OCI-LY1 (cell line): Measurements from ENCODE around the gene PIAS4.

ENCODE experiments used
- H2AFZ ChIP-seq: fragments of 200-600 bp; sonication (generic), shearing (Covaris generic); 2 replicates; pipeline ENCODE4 v1.6.0; 2014; ENCODE audit warnings: antibody characterized with exemption, mild to moderate bottlenecking, low read length
- H3F3A ChIP-seq: fragments of 200-600 bp; sonication (generic), shearing (Covaris generic); 2 replicates; pipeline ENCODE4 v1.6.0; 2014; ENCODE audit warnings: mild to moderate bottlenecking, antibody characterized with exemption, low read length, moderate library complexity; ENCODE audit not compliant: insufficient read depth
- H3K27ac ChIP-seq: fragments of 200-600 bp; sonication (generic); 2 replicates; pipeline ENCODE4 v1.5.1; 2014; ENCODE audit warnings: low read length, mixed run types, mild to moderate bottlenecking, low read depth; ENCODE audit not compliant: poor library complexity, severe bottlenecking
- H3K27me3 ChIP-seq: fragments of 200-600 bp; sonication (generic); 2 replicates; pipeline ENCODE4 v1.6.0; 2014; ENCODE audit warnings: antibody characterized with exemption, mild to moderate bottlenecking, low read length, moderate library complexity; ENCODE audit not compliant: insufficient read depth
- H3K36me3 ChIP-seq: fragments of 200-600 bp; sonication (generic); 2 replicates; pipeline ENCODE4 v1.6.1; 2014; ENCODE audit warnings: mild to moderate bottlenecking, antibody characterized with exemption, low read length, moderate library complexity, mixed read lengths; ENCODE audit not compliant: insufficient read depth
- H3K4me1 ChIP-seq: fragments of 200-600 bp; sonication (generic); 2 replicates; pipeline ENCODE4 v1.5.1; 2014; ENCODE audit warnings: mild to moderate bottlenecking, low read length, moderate library complexity; ENCODE audit not compliant: insufficient read depth, severe bottlenecking
- H3K4me2 ChIP-seq: fragments of 200-600 bp; sonication (generic), shearing (Covaris generic); 2 replicates; pipeline ENCODE4 v1.6.1; 2014; ENCODE audit warnings: low read length
- H3K4me3 ChIP-seq: fragments of 200-600 bp; sonication (generic); 2 replicates; pipeline ENCODE4 v1.5.1; 2014; ENCODE audit warnings: low read length, low read depth, mild to moderate bottlenecking, mixed read lengths; ENCODE audit not compliant: poor library complexity, severe bottlenecking
- H3K79me2 ChIP-seq: fragments of 200-600 bp; shearing (Covaris generic); 2 replicates; pipeline ENCODE4 v1.6.1; 2016; ENCODE audit warnings: mixed run types, low read length, mixed read lengths; ENCODE audit not compliant: insufficient read depth
- H3K9ac ChIP-seq: fragments of 200-600 bp; sonication (generic), shearing (Covaris generic); 2 replicates; pipeline ENCODE4 v1.6.1; 2014; ENCODE audit warnings: mild to moderate bottlenecking, low read length, mixed read lengths
- H3K9me2 ChIP-seq: fragments of 200-600 bp; sonication (generic), shearing (Covaris generic); 2 replicates; pipeline ENCODE4 v1.6.1; 2014; ENCODE audit warnings: low read depth, mild to moderate bottlenecking, low read length, mixed read lengths
- H3K9me3 ChIP-seq: fragments of 200-600 bp; shearing (Covaris generic); 2 replicates; pipeline ENCODE4 v1.6.1; 2014; ENCODE audit warnings: low read length, mixed read lengths
- H4K20me1 ChIP-seq: fragments of 200-600 bp; sonication (generic), shearing (Covaris generic); 2 replicates; pipeline ENCODE4 v1.6.0; 2016; ENCODE audit warnings: mild to moderate bottlenecking, low read length; ENCODE audit not compliant: insufficient read depth
- CTCF ChIP-seq: fragments of 200-600 bp; sonication (generic), shearing (Covaris generic); IDR thresholded peaks from 2 replicates; pipeline ENCODE4 v1.5.1; 2017; ENCODE audit warnings: mild to moderate bottlenecking, antibody characterized with exemption, low read length, moderate library complexity, mixed read lengths
- EZH2 ChIP-seq: fragments of 200-600 bp; sonication (generic), shearing (Covaris generic); IDR thresholded peaks from 2 replicates; pipeline ENCODE4 v1.8.0; 2017; ENCODE audit warnings: borderline replicate concordance, mixed run types, mild to moderate bottlenecking, antibody characterized with exemption, low read length, moderate library complexity, mixed read lengths

The PIAS4 gene

GRCh38 chr19:4016903-4017638 lies 9.5 kb downstream of the PIAS4 start:
- H3K79me2 ChIP-seq, result no peaks in the 10 kb centered on the region
- no peaks in the 10 kb centered on the region for H3K9me2 ChIP-seq
- TF ChIP-seq EZH2 (no peak), CTCF (no peak)
- no peak overlapping the region for H3K4me2 ChIP-seq
- no peak overlapping the region for H3K27ac ChIP-seq
- no peaks in the 10 kb centered on the region for H4K20me1 ChIP-seq
- no peak overlapping the region for H3K4me3 ChIP-seq
- 0 out of 2 replicates have a peak, but pooled peaks cover 4% of the 10 kb centered on the region for H3K9me3 ChIP-seq
- H3F3A ChIP-seq, result no peaks in the 10 kb centered on the region
- H3K4me1 ChIP-seq, result no peaks in the 10 kb centered on the region
- H2AFZ ChIP-seq, result no peak overlapping the region
- H3K27me3 ChIP-seq, result no peaks in the 10 kb centered on the region
- no peak overlapping the region for H3K9ac ChIP-seq
- peaks cover 62% of the 10 kb centered on the region for H3K36me3 ChIP-seq

DNA sequence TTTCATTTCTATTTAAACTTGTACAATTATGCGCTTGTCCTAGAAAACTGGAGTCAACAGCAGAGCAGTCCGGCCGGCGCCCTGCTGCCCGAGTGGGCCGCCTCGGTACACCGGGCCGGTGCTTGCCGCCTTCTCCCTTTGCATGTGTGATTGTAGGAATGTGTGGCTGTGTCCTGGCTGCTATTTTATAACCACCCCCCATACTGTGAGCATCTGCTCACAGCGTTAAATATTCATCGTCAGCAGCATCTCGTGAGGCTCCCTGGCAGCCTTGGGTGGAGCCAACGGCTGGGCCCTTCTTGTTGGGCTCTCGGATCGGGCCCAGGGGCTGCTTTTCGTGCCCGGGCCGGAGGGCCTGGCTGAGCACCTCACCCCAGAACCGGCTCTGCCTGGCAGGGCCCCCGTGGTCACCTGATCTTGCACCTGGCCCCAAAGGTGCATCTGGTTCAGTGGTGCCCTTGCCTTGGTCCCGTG lies 10.6 kb downstream of the PIAS4 start:
- Histone ChIP-seq H3K4me1 (no peaks in the 10 kb centered on the region), H3K36me3 (peaks cover 55% of the 10 kb centered on the region), H3K9me3 (0 out of 2 replicates have a peak, but pooled peaks cover 4% of the 10 kb centered on the region), H3K9ac (no peak overlapping the region), H4K20me1 (no peaks in the 10 kb centered on the region), H3K27me3 (no peaks in the 10 kb centered on the region), H3F3A (no peaks in the 10 kb centered on the region), H3K4me2 (no peak overlapping the region), H3K79me2 (no peaks in the 10 kb centered on the region), H3K27ac (no peak overlapping the region), H3K4me3 (no peak overlapping the region), H3K9me2 (no peaks in the 10 kb centered on the region), H2AFZ (no peak overlapping the region)
- no peak for TF ChIP-seq CTCF
- no peak for TF ChIP-seq EZH2

- Histone ChIP-seq H3K9me3 (0 out of 2 replicates have a peak, but pooled peaks cover 4% of the 10 kb centered on the region), H3K4me3 (no peak overlapping the region), H3K4me1 (no peaks in the 10 kb centered on the region), H3K9me2 (no peaks in the 10 kb centered on the region), H3K4me2 (no peak overlapping the region), H3K27me3 (no peaks in the 10 kb centered on the region), H4K20me1 (no peaks in the 10 kb centered on the region), H3K27ac (no peak overlapping the region), H3K79me2 (no peaks in the 10 kb centered on the region), H2AFZ (no peak overlapping the region), H3K9ac (no peak overlapping the region), H3F3A (no peaks in the 10 kb centered on the region), H3K36me3 (peaks cover 53% of the 10 kb centered on the region)
- no peak for TF ChIP-seq EZH2
- no peak for TF ChIP-seq CTCF
These were observed 11.4 kb downstream of the PIAS4 start for GRCh38 chr19:4018775-4019504.
